OCI-M2 (cell line): ENCODE results near the gene TRMU.
"Not testable (repeated sequence)": the region's sequence is repeated elsewhere in the genome, so short reads cannot be mapped to it uniquely, and the experiment has no call there.

Experiments
- DNase-seq: peaks from one replicate; lab custom pipeline; 2025; ENCODE audit not compliant: unreplicated experiment; lab: John Stamatoyannopoulos, UW

The TRMU gene

GRCh38 chr22:46299101-46299500, 36.4 kb upstream of the TRMU start:
- no peak for DNase-seq

DNA sequence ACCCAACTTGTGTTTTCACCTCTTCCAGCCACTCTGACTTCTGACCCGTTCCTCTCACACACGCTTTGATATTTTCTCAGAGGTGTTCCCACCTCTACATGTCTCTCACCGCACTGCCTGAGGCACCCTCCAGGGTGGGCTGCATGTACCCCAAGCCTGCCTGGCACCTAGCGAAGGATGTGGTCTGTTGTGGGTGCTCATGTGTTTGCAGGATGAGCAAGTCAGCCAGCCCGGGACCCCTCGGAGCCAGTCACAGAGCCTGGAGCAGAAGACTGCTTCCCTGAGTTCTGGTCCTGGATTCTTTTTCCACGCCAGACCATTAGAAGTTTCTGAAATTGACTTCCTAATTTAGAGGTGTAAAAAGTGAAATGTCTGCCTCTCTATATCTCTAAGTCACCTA, 35.0 kb upstream of the TRMU start:
- DNase-seq, result no peak

DNA sequence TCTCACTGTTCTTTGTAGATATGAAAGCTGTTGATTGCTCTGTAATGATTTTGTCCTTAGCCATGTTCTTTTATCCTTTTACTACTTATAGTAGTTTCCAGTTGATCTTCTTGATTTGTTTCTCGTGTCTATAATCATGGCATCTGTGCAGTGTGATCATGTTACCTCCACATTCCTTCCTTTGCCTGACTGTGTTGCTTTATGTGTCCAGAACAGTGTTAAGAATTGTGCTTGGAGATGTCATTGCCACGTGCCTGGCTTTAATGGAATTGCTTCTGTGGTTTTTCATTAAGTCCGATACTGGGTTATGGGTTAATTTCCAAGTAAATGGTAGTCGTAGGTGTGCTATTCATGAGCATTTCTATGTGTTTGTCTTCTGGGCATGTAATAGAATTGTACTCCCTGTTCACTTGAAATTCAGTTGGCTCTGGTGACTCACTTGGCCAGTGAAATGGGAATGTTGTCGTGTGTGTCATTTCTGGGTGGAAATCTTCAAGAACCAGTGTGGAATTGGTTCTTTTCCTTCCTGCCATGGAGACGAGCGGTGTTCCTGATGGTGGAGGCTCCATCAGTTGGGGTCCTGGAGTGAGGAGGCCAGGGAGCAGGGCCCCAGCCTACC, 32.1 kb upstream of the TRMU start:
- no peak for DNase-seq

DNA sequence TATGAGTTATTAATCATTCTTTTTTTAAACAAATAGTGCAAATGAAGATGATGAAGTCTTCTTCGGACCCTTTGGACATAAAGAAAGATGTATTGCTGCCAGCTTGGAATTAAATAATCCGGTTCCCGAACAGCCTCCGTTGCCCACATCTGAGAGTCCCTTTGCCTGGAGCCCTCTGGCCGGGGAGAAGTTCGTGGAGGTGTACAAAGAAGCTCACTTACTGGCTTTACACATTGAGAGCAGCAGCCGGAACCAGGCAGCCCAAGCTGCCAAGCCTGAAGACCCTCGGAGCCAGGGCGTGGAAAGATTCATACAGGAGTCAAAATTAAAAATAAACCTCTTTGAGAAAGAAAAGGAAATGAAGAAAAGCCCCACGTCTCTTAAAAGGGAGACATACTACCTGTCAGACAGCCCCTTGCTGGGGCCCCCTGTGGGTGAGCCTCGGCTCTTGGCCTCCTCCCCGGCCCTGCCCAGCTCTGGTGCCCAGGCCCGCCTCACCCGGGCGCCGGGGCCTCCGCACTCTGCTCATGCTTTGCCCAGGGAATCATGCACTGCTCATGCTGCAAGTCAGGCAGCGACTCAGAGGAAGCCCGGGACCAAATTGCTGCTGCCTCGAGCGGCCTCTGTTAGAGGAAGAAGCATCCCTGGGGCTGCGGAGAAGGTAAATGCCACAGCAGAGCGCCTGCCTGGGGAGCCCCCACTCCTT, 27.1 kb upstream of the TRMU start:
- DNase-seq, result no peak

GRCh38 chr22:46309526-46310085, 25.9 kb upstream of the TRMU start:
- no peak for DNase-seq

DNA sequence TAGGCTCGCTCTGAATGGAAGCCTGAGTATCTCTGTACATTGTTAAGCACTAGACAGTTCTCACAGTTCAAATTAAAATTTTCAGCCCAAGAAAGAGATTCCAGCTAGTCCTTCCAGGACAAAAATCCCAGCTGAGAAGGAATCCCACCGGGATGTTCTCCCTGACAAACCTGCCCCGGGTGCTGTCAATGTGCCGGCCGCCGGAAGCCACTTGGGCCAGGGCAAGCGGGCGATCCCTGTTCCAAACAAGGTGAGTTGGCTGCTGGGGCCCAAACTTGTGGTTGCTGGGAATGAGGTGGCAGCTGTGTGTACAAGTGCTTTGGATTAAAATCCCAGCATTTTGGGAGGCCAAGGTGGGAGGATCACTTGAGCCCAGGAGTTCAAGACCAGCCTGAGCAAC, 23.5 kb upstream of the TRMU start:
- DNase-seq, result no peak

DNA sequence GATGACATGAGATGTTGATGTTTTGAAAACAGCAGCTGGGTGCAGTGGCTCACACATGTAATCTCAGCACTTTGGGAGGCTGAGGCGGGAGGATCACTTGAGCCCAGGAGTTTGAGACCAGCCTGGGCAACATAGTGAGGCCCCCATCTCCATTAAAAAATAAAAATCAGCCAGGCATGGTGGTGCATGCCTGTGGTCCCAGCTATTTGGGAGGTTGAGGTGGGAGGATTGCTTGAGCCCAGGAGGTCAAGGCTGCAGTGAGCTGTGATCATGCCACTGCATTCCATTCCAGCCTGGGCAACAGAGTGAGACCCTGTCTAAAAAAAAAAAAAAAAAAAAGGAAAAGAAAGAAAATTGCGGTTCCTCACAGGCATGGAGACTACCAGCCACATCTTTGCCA, 22.7 kb upstream of the TRMU start:
- DNase-seq, result not testable (repeated sequence)

- DNase-seq, result no peak
Observed at GRCh38 chr22:46315976-46316375, 19.5 kb upstream of the TRMU start.

GRCh38 chr22:46317646-46318045, 17.9 kb upstream of the TRMU start:
- no peak for DNase-seq

DNA sequence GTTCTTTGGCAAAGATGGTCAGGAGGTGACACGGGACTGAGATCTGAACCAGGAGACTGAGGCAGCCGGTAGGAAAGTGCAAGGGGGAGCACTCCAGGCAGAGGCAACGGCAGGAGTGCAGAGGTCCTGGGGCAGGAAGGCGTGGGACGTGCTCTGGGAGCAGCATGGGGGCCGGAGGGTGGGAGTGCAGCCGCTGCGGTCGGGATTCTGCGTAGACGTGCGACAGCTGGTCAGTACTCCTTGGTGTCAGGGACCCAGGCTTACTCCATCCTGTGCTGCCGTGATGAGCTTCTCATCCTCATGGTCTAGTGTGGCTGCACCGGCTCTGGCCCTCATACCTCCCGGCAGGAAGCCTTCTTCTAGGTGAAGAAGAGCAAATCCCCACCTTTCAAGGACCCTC, 16.9 kb upstream of the TRMU start:
- no peak for DNase-seq

DNA sequence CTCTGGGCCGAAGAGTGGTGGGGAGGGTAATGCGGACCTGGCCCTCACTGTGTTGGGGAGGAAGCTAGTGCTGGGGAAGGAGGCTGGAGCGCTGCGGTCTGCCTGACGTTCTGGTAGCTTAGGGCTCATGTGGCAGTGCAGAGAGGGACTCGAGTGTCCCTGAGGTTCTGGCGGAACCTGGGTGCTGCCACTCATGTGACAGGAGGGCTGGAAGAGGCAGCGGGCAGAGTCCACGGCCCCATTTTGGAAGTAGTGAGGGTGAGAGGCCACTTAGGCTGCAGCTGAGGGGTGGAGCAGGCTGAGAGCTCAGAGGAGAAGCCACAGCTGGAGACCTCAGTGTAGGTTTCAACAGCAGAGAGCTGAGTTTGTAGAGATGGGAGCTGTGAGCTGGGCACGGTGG, 16.2 kb upstream of the TRMU start:
- no peak for DNase-seq

DNA sequence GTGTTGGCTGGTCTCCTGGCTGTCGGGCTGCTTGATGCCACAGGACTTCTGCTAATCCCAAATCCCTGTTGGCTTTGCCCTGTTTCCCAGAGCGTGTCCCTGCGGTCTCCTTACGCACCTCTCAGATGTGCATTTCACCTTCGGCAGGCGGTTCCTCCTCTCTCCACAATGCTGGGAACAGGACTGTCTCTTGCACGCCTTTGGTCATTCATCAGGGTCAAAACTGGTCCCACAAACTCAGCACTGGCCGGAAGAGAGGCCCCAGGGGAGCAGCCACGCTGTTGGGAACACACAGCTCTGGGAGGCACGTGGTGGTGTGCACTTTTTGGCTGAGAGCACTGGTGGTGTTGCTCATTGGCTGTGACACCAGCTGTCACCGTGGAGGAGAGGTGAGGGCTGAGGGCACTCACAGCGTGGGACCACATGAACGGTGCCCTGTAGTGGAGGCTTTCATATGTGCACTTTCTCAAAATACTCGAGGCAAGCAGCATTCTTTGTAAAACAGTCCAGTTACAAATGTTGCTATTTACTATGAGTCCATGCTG, 15.3 kb upstream of the TRMU start:
- DNase-seq, result no peak

- DNase-seq, result no peak
Observed at GRCh38 chr22:46320716-46321386, 14.7 kb upstream of the TRMU start.

DNA sequence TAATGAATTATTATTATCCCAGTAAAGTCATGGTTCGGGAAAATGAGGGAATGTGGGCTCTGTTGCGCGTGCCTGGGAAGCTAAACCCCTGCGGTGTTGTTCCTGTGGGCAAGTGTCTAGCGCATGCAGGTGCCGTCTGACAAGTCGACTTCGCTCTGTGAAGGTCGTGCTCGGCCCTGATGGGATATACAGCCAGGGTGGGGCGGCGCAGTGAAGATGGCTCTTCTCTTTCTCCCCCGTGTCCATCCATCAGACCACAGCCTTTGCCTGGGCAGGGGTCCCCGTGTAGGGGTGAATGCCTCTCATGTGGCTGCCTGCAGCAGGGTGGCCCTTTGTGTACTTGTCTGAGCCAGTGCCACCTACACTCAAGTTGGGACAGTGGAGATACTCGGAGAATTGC, 12.8 kb upstream of the TRMU start:
- DNase-seq, result no peak

DNA sequence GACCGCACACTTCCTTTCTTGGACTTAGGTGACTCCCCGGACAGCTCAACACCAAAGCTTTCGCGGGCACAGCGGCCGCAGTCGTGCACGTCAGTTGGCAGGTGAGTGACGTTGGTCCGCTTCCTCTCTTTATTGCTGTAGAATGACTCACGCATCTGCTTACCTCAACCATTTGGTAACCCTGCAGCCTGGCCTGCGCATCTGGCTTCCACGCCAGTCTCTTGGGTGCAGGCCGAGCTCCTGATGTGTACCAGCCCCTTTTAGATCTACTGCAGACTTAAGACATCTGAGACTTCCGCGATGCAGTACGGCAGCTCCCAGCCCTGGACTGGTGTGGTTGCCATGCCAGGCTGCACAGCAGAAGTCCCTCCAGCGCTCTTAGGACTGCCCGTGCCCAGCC, 12.4 kb upstream of the TRMU start:
- DNase-seq, result no peak

DNA sequence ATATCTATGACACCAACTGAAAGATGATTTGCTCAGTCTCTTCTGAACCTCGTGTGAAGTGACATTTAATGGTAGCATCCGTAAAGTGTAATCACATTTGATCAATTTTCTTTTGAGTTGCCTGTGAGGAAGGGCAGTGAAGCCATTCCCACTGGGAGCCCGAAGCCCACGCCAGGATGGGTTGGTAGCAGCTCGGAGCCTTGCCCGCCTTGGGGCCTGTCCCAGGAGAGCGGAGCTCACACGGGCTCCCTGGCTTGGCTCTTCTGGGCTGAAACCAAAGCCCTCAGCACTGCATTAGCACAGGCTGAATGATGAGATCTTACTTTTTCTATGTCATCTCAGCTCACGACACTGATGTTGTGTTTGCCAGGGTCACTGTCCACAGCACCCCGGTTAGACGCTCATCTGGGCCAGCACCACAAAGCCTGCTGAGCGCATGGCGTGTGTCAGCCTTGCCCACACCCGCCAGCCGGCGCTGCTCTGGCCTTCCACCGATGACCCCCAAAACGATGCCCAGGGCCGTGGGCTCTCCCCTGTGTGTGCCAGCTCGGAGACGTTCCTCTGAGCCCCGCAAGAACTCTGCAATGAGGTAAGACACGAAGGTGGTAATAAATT, 9.3 kb upstream of the TRMU start:
- DNase-seq, result no peak

DNA sequence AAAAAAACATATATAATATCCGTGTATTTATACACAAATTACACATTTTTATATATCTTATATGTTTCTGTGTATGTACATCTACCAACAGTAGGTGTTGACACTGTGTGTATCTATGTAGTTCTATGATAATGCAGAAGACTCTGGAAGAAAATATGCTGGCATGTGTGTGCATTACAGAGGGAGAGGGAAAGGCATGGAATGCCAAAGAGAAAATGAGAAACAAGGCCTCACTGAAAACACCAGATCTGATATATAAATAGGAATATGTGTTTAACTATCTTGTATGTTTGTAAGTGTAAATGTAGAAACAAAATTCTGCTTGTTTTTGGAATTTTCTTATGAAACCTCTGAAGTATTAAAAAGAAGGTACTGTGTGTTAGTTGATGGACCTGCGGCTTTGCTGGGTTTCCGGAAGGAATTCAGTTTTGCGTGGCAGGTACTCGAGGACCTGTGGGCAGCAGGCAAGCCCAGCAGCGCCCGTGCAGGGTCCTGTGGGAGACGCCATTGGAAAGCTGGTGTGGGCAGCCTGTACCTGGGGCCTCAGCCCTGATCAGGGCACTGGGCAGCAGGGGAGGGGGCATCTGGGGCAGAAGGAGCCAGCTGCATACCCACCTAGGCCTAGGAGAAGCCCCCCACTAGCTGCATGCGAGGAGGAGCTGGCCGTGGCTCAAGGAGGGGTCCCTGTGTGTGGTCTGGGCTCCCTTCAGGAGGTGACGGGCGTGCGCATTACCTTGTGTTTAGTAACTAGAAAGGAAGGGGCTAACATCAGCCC, 7.6 kb upstream of the TRMU start:
- DNase-seq, result no peak

GRCh38 chr22:46328797-46329196, 6.7 kb upstream of the TRMU start:
- no peak for DNase-seq

GRCh38 chr22:46329616-46330015, 5.9 kb upstream of the TRMU start:
- no peak for DNase-seq

DNA sequence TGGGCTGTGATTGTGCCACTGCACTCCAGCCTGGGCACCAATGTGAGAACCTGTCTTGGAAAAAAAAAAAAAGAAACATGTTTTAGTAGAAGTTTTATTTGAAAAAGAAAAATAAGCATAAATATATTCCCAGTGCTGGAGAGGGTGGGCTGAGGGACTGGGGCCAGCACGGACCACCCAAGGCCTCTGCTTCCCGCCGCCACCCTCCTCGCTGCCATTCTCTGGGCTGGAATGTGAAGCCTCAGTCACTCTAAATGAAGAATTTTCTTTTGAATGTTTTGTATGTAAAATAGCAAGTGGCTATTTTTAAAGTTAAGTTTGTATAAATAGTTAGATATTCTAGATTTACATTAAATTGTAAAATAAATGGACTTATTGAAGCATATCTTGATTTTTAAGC, 5.1 kb upstream of the TRMU start:
- no peak for DNase-seq

GRCh38 chr22:46331496-46331895, 4.0 kb upstream of the TRMU start:
- DNase-seq, result no peak
